ENCODE data around the gene UBE2O. TPM values are rescaled to one million over a fixed set of nuclear protein-coding genes. Genes with fewer than 3 reads are reported as not detected.
A peak's percentile ranks its signal among the peaks of the same experiment; 100 is the strongest.

UBE2O gene
- total and polyA plus RNA-seq, 3 experiments from 2014 or later, result 14.9 to 35.0 (median 33.6) TPM

DNA sequence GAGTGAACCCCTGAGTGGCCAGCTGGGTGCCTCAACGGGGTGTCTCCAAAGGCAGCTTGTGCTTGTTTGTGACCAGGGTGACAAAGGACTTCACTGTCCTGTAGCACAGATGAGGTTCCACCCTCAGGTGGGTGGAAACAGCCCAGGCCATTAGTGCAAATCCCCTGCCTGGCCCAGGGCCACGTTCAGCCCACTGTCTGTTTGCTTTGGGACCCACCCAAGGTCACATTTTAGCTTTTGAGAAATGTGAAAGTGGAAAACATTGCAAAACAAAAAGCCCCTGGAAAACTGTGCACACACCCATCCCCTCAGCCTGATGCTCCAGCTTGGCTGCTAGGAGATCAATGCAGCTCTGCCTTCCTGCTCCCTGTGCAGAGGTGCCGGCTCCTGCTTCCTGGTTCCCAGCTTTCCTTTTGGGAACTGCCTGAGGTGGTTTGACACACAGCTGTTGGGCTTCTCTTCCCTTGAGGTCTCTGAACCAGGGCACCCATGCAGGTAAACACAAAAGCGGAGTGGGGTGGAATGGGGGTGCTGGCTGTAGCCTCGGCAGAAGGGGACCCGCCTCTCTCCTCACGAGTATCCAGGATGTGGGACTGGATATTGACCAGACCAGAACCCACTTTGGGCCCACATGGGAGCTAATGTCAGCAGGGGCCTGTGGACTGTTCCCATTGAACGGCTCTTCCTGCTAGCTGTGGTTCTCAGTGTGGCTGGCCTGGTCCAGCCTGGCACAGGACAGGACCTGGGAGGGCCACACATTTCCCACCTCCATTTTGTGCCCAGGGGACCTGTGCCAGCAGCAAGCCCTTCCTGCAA is 76.4 kb downstream of the UBE2O start:
- no peaks in the 10 kb centered on the region for H3K36me3 ChIP-seq (ENCODE audit: insufficient read depth, low read length)
- Mint-ChIP-seq H3K9me3 (no peaks in the 10 kb centered on the region), H3K27ac (no peak overlapping the region), H3K36me3 (no peaks in the 10 kb centered on the region), H3K4me1 (peaks cover 0 to 3% (median 0%) of the 10 kb centered on the region in 3 donors), H3K27me3 (no peaks in the 10 kb centered on the region), H3K4me3 (no peak overlapping the region)
- DNase-seq, result no peak
- no peaks in the 10 kb centered on the region for H3K27me3 ChIP-seq (ENCODE audit: insufficient read depth, low read length, poor library complexity, severe bottlenecking)
- POLR2A ChIA-PET, result no interaction called here
- H3K4me3 ChIP-seq (ENCODE audit: low read length), result no peak overlapping the region
- H3K9me3 ChIP-seq (ENCODE audit: low read length), result no peaks in the 10 kb centered on the region
- no peaks in the 10 kb centered on the region for H3K4me1 ChIP-seq (ENCODE audit: insufficient read depth, low read length)
- no peak overlapping the region for H3K27ac ChIP-seq (ENCODE audit: low read depth, low read length)
- CTCF ChIA-PET, result interaction anchor here (1.2 to 1.7 kb wide), 4 partner anchors 9 to 77 kb away, joined by 3 to 8 read pairs (median 4); no protein-coding TSS in a partner anchor

GRCh38 chr17:76371656-76372628 is 81.0 kb downstream of the UBE2O start:
- Histone ChIP-seq H3K27me3 (ENCODE audit: insufficient read depth, low read length, poor library complexity, severe bottlenecking) (no peaks in the 10 kb centered on the region), H3K4me3 (ENCODE audit: low read length) (no peak overlapping the region), H3K4me1 (ENCODE audit: insufficient read depth, low read length) (no peaks in the 10 kb centered on the region), H3K9me3 (ENCODE audit: low read length) (no peaks in the 10 kb centered on the region), H3K27ac (ENCODE audit: low read depth, low read length) (no peak overlapping the region), H3K36me3 (ENCODE audit: insufficient read depth, low read length) (no peaks in the 10 kb centered on the region)
- Mint-ChIP-seq H3K36me3 (no peaks in the 10 kb centered on the region), H3K4me3 (no peak overlapping the region), H3K4me1 (no peaks in the 10 kb centered on the region), H3K27me3 (no peaks in the 10 kb centered on the region), H3K9me3 (no peaks in the 10 kb centered on the region), H3K27ac (no peak overlapping the region)
- ChIA-PET CTCF (interaction anchor here (1.1 kb wide), 1 partner anchor 11 kb away, joined by 3 read pairs; no protein-coding TSS in a partner anchor), POLR2A (interaction anchor here (0.6 to 0.8 kb wide), 2 partner anchors 8 to 11 kb away, joined by 9 to 21 read pairs; no protein-coding TSS in a partner anchor)
- DNase-seq, result no peak

- Histone ChIP-seq H3K27ac (ENCODE audit: low read depth, low read length) (no peak overlapping the region), H3K9me3 (ENCODE audit: low read length) (no peaks in the 10 kb centered on the region), H3K4me1 (ENCODE audit: insufficient read depth, low read length) (no peaks in the 10 kb centered on the region), H3K4me3 (ENCODE audit: low read length) (no peak overlapping the region), H3K27me3 (ENCODE audit: insufficient read depth, low read length, poor library complexity, severe bottlenecking) (no peaks in the 10 kb centered on the region), H3K36me3 (ENCODE audit: insufficient read depth, low read length) (no peaks in the 10 kb centered on the region)
- Mint-ChIP-seq H3K4me1 (no peaks in the 10 kb centered on the region), H3K36me3 (no peaks in the 10 kb centered on the region), H3K9me3 (no peaks in the 10 kb centered on the region), H3K27me3 (no peaks in the 10 kb centered on the region), H3K4me3 (no peak overlapping the region), H3K27ac (no peak overlapping the region)
- POLR2A ChIA-PET, result no interaction called here
- no peak for DNase-seq
- CTCF ChIA-PET, result interaction anchor here (0.7 to 1.5 kb wide), 4 partner anchors 15 to 318 kb away, joined by 3 to 10 read pairs (median 4); partner anchors contain the start of gene SPHK1
Measured at GRCh38 chr17:76370261-76370993, 82.5 kb downstream of the UBE2O start.

DNA sequence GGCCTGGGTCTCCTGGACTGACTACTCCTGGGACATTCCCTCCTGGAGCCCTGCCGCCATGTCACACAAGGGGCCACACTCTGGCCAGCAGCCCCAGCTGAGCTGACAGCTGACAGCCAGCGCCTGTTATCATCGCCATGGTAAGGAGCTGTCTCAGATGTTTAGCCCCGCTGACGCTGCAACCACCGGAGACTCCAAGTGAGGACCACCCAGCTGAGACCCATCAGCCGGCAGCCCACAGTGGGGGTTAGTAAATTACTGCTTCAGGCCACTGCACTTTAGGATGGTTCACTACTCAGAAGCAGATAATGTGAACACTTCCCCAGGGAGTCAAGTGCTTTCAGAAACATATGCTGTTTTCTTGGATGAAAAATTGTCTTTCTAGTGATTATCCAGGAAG is 83.1 kb downstream of the UBE2O start:
- H3K9me3 Mint-ChIP-seq, result no peaks in the 10 kb centered on the region
- no peak overlapping the region for H3K27ac ChIP-seq (ENCODE audit: low read depth, low read length)
- H3K4me3 ChIP-seq (ENCODE audit: low read length), result no peak overlapping the region
- H3K4me1 ChIP-seq (ENCODE audit: insufficient read depth, low read length), result no peaks in the 10 kb centered on the region
- no peak for DNase-seq
- no peaks in the 10 kb centered on the region for H3K36me3 Mint-ChIP-seq
- ChIA-PET POLR2A (no interaction called here), CTCF (interaction anchor here (0.7 to 1.5 kb wide), 4 partner anchors 16 to 39 kb away, joined by 3 to 10 read pairs (median 5); partner anchors contain the start of gene SPHK1)
- H3K9me3 ChIP-seq (ENCODE audit: low read length), result no peaks in the 10 kb centered on the region
- H3K27me3 ChIP-seq (ENCODE audit: insufficient read depth, low read length, poor library complexity, severe bottlenecking), result no peaks in the 10 kb centered on the region
- peak overlapping the region in 1 of 7 donors; percentile 51 for H3K4me3 Mint-ChIP-seq
- no peak overlapping the region for H3K27ac Mint-ChIP-seq
- no peaks in the 10 kb centered on the region for H3K4me1 Mint-ChIP-seq
- no peaks in the 10 kb centered on the region for H3K27me3 Mint-ChIP-seq
- H3K36me3 ChIP-seq (ENCODE audit: insufficient read depth, low read length), result no peaks in the 10 kb centered on the region

- DNase-seq, result no peak
- no peak overlapping the region for H3K27ac ChIP-seq (ENCODE audit: low read depth, low read length)
- no peaks in the 10 kb centered on the region for H3K4me1 Mint-ChIP-seq
- H3K27me3 ChIP-seq (ENCODE audit: insufficient read depth, low read length, poor library complexity, severe bottlenecking), result no peaks in the 10 kb centered on the region
- H3K36me3 ChIP-seq (ENCODE audit: insufficient read depth, low read length), result no peaks in the 10 kb centered on the region
- CTCF ChIA-PET, result interaction anchor here (1.2 to 1.5 kb wide), 3 partner anchors 16 to 39 kb away, joined by 4 to 10 read pairs (median 6); partner anchors contain the start of gene SPHK1
- no peaks in the 10 kb centered on the region for H3K9me3 ChIP-seq (ENCODE audit: low read length)
- no peaks in the 10 kb centered on the region for H3K36me3 Mint-ChIP-seq
- no peak overlapping the region for H3K4me3 ChIP-seq (ENCODE audit: low read length)
- no peaks in the 10 kb centered on the region for H3K9me3 Mint-ChIP-seq
- no peak overlapping the region for H3K4me3 Mint-ChIP-seq
- H3K27ac Mint-ChIP-seq, result no peak overlapping the region
- POLR2A ChIA-PET, result no interaction called here
- peaks cover 0 to 3% of the 10 kb centered on the region in 2 donors for H3K27me3 Mint-ChIP-seq
- H3K4me1 ChIP-seq (ENCODE audit: insufficient read depth, low read length), result no peaks in the 10 kb centered on the region
Measured at GRCh38 chr17:76369379-76369778, 83.6 kb downstream of the UBE2O start.

GRCh38 chr17:76368545-76368944 is 84.4 kb downstream of the UBE2O start:
- H3K9me3 ChIP-seq (ENCODE audit: low read length), result no peaks in the 10 kb centered on the region
- H3K4me1 Mint-ChIP-seq, result no peaks in the 10 kb centered on the region
- no peak overlapping the region for H3K4me3 ChIP-seq (ENCODE audit: low read length)
- H3K36me3 Mint-ChIP-seq, result no peaks in the 10 kb centered on the region
- no peaks in the 10 kb centered on the region for H3K36me3 ChIP-seq (ENCODE audit: insufficient read depth, low read length)
- H3K27ac Mint-ChIP-seq, result peak overlapping the region in 1 of 8 donors; percentile 5
- ChIA-PET CTCF (interaction anchor here (1.5 kb wide), 1 partner anchor 30 kb away, joined by 6 read pairs; no protein-coding TSS in a partner anchor), POLR2A (interaction anchor here (0.6 kb wide), 1 partner anchor 1031 kb away, joined by 3 read pairs; no protein-coding TSS in a partner anchor)
- no peaks in the 10 kb centered on the region for H3K4me1 ChIP-seq (ENCODE audit: insufficient read depth, low read length)
- DNase-seq, result no peak
- no peaks in the 10 kb centered on the region for H3K9me3 Mint-ChIP-seq
- peaks cover 0 to 3% of the 10 kb centered on the region in 2 donors for H3K27me3 Mint-ChIP-seq
- H3K4me3 Mint-ChIP-seq, result no peak overlapping the region
- no peak overlapping the region for H3K27ac ChIP-seq (ENCODE audit: low read depth, low read length)
- no peaks in the 10 kb centered on the region for H3K27me3 ChIP-seq (ENCODE audit: insufficient read depth, low read length, poor library complexity, severe bottlenecking)

DNA sequence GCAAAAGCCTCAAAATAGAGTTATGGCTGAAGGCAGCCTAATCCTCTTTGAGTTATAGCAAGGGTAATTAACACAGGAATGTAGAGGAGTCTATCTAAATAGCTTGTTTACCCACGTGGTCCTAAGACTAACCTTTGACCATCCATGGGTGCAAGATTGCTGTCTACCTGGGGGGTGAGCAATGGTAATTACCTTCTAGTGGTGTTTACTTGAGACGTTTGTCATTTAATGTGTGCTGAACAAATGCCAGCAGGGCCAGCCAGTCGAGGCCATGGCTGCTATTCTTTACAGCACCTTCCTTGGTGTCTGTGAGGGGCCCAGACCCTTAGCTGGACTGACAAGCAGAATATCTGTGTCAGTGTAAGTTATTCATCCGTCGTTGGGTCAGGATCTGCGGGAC is 85.3 kb downstream of the UBE2O start:
- ChIA-PET CTCF (interaction anchor here (3.8 kb wide), 1 partner anchor 30 kb away, joined by 23 read pairs; no protein-coding TSS in a partner anchor), POLR2A (no interaction called here)
- Histone ChIP-seq H3K4me1 (ENCODE audit: insufficient read depth, low read length) (no peaks in the 10 kb centered on the region), H3K4me3 (ENCODE audit: low read length) (no peak overlapping the region), H3K27ac (ENCODE audit: low read depth, low read length) (no peak overlapping the region), H3K9me3 (ENCODE audit: low read length) (no peaks in the 10 kb centered on the region), H3K36me3 (ENCODE audit: insufficient read depth, low read length) (no peaks in the 10 kb centered on the region), H3K27me3 (ENCODE audit: insufficient read depth, low read length, poor library complexity, severe bottlenecking) (no peaks in the 10 kb centered on the region)
- no peak for DNase-seq
- no peaks in the 10 kb centered on the region for H3K36me3 Mint-ChIP-seq
- no peak overlapping the region for H3K4me3 Mint-ChIP-seq
- no peak overlapping the region for H3K27ac Mint-ChIP-seq
- H3K9me3 Mint-ChIP-seq, result no peaks in the 10 kb centered on the region
- peaks cover 0 to 3% of the 10 kb centered on the region in 2 donors for H3K27me3 Mint-ChIP-seq
- no peaks in the 10 kb centered on the region for H3K4me1 Mint-ChIP-seq

Data from CD8-positive, alpha-beta memory T cell (primary cell).